NCI-H128 (cell line): ENCODE results near the gene POLH.
A peak's percentile ranks its signal among the peaks of the same experiment; 100 is the strongest.

Source experiments
- DNase-seq: peaks from one replicate; lab custom pipeline; 2025; ENCODE audit not compliant: unreplicated experiment; lab: John Stamatoyannopoulos, UW

POLH gene

GRCh38 chr6:43604174-43604573, 28.2 kb downstream of the POLH start:
- no peak for DNase-seq

GRCh38 chr6:43606019-43606418, 30.0 kb downstream of the POLH start:
- DNase-seq, result no peak

- DNase-seq, result peak; percentile 69
These were observed 32.4 kb downstream of the POLH start for GRCh38 chr6:43608310-43608763.

- no peak for DNase-seq
These were observed 32.8 kb downstream of the POLH start for GRCh38 chr6:43608807-43609206.

GRCh38 chr6:43609402-43609801, 33.4 kb downstream of the POLH start:
- DNase-seq, result no peak

GRCh38 chr6:43610431-43610830, 34.4 kb downstream of the POLH start:
- no peak for DNase-seq

GRCh38 chr6:43613721-43614395, 37.9 kb downstream of the POLH start:
- no peak for DNase-seq

- DNase-seq, result no peak
These were observed 38.4 kb downstream of the POLH start for GRCh38 chr6:43614396-43614730.

GRCh38 chr6:43616725-43617472, 40.9 kb downstream of the POLH start:
- DNase-seq, result no peak

- no peak for DNase-seq
These were observed 45.3 kb downstream of the POLH start for GRCh38 chr6:43621078-43621835.

GRCh38 chr6:43621836-43622180, 45.8 kb downstream of the POLH start:
- DNase-seq, result no peak

- DNase-seq, result no peak
These were observed 46.6 kb downstream of the POLH start for GRCh38 chr6:43622541-43622940.

- DNase-seq, result no peak
These were observed 48.1 kb downstream of the POLH start for GRCh38 chr6:43623880-43624785.

- no peak for DNase-seq
These were observed 48.9 kb downstream of the POLH start for GRCh38 chr6:43624786-43625288.

- DNase-seq, result no peak
These were observed 49.5 kb downstream of the POLH start for GRCh38 chr6:43625393-43625992.

- DNase-seq, result no peak
These were observed 51.2 kb downstream of the POLH start for GRCh38 chr6:43627008-43627825.

- no peak for DNase-seq
These were observed 52.6 kb downstream of the POLH start for GRCh38 chr6:43628393-43629103.

GRCh38 chr6:43629104-43629504, 53.1 kb downstream of the POLH start, which contains the start of gene GTPBP2:
Gene GTPBP2 (minus strand): TSS chr6:43629264. CDS start chr6:43629162, 102 bp downstream.
- peak; percentile 96 for DNase-seq
